GM12801 (cell line): Measurements from ENCODE around the gene MBD3L2.

Experiments used
- CTCF ChIP-seq: IDR thresholded peaks from one replicate; pipeline ENCODE4 v1.5.1; 2011; ENCODE audit warnings: control low read depth; ENCODE audit not compliant: insufficient read length; ENCODE audit errors: extremely low read depth

MBD3L2 gene

DNA sequence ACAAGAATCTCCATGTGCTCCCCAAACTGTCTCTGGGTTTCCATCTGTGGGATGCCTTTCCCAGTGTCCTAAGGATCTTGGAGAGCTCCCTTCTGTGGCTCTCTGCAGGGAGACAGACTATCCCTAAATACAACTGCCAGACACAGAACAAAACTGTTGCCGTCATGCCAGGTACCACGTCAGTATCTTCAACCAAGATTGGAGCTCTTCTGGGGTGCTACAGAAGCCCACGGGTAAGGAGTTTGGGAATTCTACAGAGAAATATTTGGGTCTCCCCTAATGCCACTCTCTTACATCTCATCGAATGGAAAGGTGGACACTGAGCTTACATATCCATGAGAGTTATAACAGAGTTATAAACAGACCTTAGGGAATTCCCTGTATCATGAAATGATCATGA lies 14.2 kb downstream of the MBD3L2 start:
- no peak for TF ChIP-seq CTCF

DNA sequence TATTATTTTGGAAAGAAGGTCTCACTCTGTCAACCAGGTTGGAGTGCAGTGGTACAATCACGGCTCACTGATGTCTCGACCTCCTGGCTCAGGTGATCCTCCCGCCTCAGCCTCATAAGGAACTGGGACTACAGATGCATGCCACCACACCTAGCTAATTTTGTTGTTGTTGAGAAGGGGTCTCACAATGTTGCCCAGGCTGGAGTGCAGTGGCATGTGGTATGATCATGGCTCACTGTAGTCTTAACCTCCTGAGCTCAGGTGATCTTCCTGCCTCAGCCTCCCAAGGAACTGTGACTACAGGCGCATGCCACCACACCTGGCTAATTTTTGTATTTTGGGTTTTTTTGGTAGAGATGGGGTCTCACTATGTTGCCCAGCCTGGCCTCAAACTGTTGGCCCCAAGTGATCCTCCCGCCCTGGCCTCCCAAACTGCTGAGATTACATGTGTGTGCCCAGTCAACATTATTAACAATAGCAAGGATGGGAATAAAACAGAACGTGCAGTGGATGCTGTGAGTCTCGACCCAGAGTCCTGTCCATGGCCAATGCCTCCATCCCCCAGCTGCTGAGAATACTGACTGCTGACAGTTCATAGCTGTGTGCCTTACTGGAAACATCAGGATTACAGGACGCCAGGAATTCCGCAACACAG lies 14.8 kb downstream of the MBD3L2 start:
- TF ChIP-seq CTCF = no peak

GRCh38 chr19:7067716-7068115 lies 18.6 kb downstream of the MBD3L2 start:
- TF ChIP-seq CTCF = no peak

GRCh38 chr19:7068599-7068998 lies 19.5 kb downstream of the MBD3L2 start:
- TF ChIP-seq CTCF = no peak

- no peak for TF ChIP-seq CTCF
Measured at GRCh38 chr19:7069042-7069903, 20.2 kb downstream of the MBD3L2 start, which contains the start of gene ZNF557. TSS of gene ZNF557 (plus strand) at chr19:7069703. CDS start at chr19:7075075, 5,372 bp downstream.

- TF ChIP-seq CTCF = no peak
Measured at GRCh38 chr19:7069904-7070226, 20.7 kb downstream of the MBD3L2 start.

- TF ChIP-seq CTCF = no peak
Measured at GRCh38 chr19:7072541-7072940, 23.4 kb downstream of the MBD3L2 start.
